Loucy (cell line): ENCODE measurements around the gene ADAMTSL2.

Source experiments
- EZH2phosphoT487 ChIP-seq: fragments of 200-600 bp; IDR thresholded peaks from 2 replicates; pipeline ENCODE4 v1.6.1; 2018; ENCODE audit warnings: antibody characterized with exemption, mild to moderate bottlenecking, moderate library complexity, borderline replicate concordance
- TF ChIP-seq, protein P1 (sequence below): fragments of 200-600 bp; sonication (generic); conservative IDR thresholded peaks from 2 replicates; pipeline ENCODE4 v1.5.1; 2014; ENCODE audit warnings: mild to moderate bottlenecking, antibody characterized with exemption, low read length

DNA sequence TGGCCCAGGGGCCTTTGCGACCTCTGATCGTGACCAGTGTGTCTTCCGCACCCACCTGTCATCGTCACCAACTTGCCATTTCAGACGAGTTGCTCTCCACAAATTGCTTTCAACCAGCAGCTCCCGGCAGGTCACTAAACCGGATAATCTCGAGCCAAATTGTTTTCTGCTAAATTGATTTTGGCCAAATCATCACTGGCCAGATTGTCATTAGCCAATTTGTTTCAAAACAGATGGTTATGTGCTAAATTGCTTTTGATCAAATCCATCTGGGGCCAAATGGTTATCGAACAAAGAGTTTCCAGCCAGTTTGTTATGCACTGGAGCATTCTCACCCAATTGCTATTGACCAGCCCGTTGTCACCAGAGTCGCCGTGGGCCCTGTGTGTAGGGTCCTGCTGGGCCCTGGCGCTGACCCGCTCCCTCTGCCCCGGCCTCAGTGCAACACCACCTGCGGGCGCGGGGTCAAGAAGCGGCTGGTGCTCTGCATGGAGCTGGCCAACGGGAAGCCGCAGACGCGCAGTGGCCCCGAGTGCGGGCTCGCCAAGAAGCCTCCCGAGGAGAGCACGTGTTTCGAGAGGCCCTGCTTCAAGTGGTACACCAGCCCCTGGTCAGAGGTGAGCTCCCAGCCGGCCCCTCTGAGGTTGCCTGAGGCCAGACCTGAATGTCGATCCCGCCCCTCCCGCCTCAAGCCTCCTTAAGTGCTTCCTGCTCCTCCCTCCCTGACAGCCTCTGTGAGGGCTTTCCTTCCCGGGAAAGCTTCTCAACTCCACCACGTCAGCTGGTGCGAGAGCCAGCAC, 35.6 kb downstream of the ADAMTSL2 start:
- TF ChIP-seq, protein P1, sequence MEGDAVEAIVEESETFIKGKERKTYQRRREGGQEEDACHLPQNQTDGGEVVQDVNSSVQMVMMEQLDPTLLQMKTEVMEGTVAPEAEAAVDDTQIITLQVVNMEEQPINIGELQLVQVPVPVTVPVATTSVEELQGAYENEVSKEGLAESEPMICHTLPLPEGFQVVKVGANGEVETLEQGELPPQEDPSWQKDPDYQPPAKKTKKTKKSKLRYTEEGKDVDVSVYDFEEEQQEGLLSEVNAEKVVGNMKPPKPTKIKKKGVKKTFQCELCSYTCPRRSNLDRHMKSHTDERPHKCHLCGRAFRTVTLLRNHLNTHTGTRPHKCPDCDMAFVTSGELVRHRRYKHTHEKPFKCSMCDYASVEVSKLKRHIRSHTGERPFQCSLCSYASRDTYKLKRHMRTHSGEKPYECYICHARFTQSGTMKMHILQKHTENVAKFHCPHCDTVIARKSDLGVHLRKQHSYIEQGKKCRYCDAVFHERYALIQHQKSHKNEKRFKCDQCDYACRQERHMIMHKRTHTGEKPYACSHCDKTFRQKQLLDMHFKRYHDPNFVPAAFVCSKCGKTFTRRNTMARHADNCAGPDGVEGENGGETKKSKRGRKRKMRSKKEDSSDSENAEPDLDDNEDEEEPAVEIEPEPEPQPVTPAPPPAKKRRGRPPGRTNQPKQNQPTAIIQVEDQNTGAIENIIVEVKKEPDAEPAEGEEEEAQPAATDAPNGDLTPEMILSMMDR: no peak
- TF ChIP-seq EZH2phosphoT487: no peak
